Neural progenitor cell (in vitro differentiated cells): Measurements from ENCODE around the gene RBMX2. TPM values are rescaled to one million over a fixed set of nuclear protein-coding genes. Genes with fewer than 3 reads are reported as not detected.

Experiments used
- DNase-seq: peaks from one replicate; pipeline ENCODE4 v3.0.0-alpha.2; 2016; ENCODE audit warnings: low spot score
- H2AFZ ChIP-seq: fragments of 200-600 bp; sonication (generic); replicated peaks from 2 replicates; pipeline ENCODE4 v1.6.1; 2016; ENCODE audit warnings: antibody characterized with exemption
- H3F3A ChIP-seq: fragments of 200-600 bp; sonication (generic); 2 replicates; pipeline ENCODE4 v1.6.1; 2016; ENCODE audit warnings: antibody characterized with exemption, low read depth
- H3K27ac ChIP-seq: fragments of 200-600 bp; sonication (generic); 2 replicates; pipeline ENCODE4 v1.5.1; 2016; ENCODE audit warnings: mild to moderate bottlenecking
- H3K27me3 ChIP-seq: fragments of 200-600 bp; sonication (generic); 2 replicates; pipeline ENCODE4 v1.6.1; 2016; ENCODE audit warnings: mild to moderate bottlenecking, moderate library complexity
- H3K36me3 ChIP-seq: fragments of 200-600 bp; sonication (generic); 2 replicates; pipeline ENCODE4 v1.5.1; 2016
- H3K4me1 ChIP-seq: fragments of 200-600 bp; sonication (generic); 2 replicates; pipeline ENCODE4 v1.6.1; 2016; ENCODE audit warnings: mixed run types
- H3K4me2 ChIP-seq: fragments of 200-600 bp; sonication (generic); 2 replicates; pipeline ENCODE4 v1.6.1; 2016
- H3K4me3 ChIP-seq: fragments of 200-600 bp; sonication (generic); 2 replicates; pipeline ENCODE4 v1.5.1; 2016
- H3K79me2 ChIP-seq: fragments of 200-600 bp; sonication (generic); 2 replicates; pipeline ENCODE4 v1.6.1; 2016; ENCODE audit warnings: low read depth
- H3K9ac ChIP-seq: fragments of 200-600 bp; sonication (generic); 2 replicates; pipeline ENCODE4 v1.6.1; 2016
- H3K9me3 ChIP-seq: fragments of 200-600 bp; sonication (generic); 2 replicates; pipeline ENCODE4 v1.5.1; 2016; ENCODE audit warnings: low read depth
- H4K20me1 ChIP-seq: fragments of 200-600 bp; sonication (generic); 2 replicates; pipeline ENCODE4 v1.6.1; 2016; ENCODE audit warnings: low read depth
- H3K27ac Mint-ChIP-seq: 3 replicates; pipeline ENCODE4 v1.8.0; 2021; ENCODE audit warnings: mixed read lengths
- H3K27me3 Mint-ChIP-seq: 2 replicates; pipeline ENCODE4 v1.8.0; 2022; ENCODE audit warnings: low read depth, mild to moderate bottlenecking, inconsistent platforms, moderate library complexity, mixed read lengths; ENCODE audit not compliant: insufficient read depth
- H3K36me3 Mint-ChIP-seq: 3 replicates; pipeline ENCODE4 v1.8.0; 2021; ENCODE audit warnings: mixed read lengths
- H3K4me1 Mint-ChIP-seq: 3 replicates; pipeline ENCODE4 v1.8.0; 2021; ENCODE audit warnings: mixed read lengths
- H3K4me3 Mint-ChIP-seq: 3 replicates; pipeline ENCODE4 v1.8.0; 2021; ENCODE audit warnings: mild to moderate bottlenecking, moderate library complexity, mixed read lengths
- H3K9me3 Mint-ChIP-seq: 3 replicates; pipeline ENCODE4 v1.8.0; 2020; ENCODE audit warnings: mixed read lengths
- CTCF ChIP-seq: fragments of 200-600 bp; sonication (generic); IDR thresholded peaks from 2 replicates; pipeline ENCODE4 v1.5.1; 2017; ENCODE audit warnings: antibody characterized with exemption, mild to moderate bottlenecking
- EZH2 ChIP-seq: fragments of 200-600 bp; sonication (generic); IDR thresholded peaks from 2 replicates; pipeline ENCODE4 v1.6.1; 2017; ENCODE audit warnings: antibody characterized with exemption, mild to moderate bottlenecking, moderate library complexity
- EZH2phosphoT487 ChIP-seq: fragments of 200-600 bp; sonication (generic); IDR thresholded peaks from 2 replicates; pipeline ENCODE4 v1.6.1; 2017; ENCODE audit warnings: antibody characterized with exemption
- total RNA-seq: library from RNA; depleted of rRNA; stranded (reverse); fragments of >200 nt; gene quantifications from 2 replicates; pipeline ENCODE4 v1.2.3, GENCODE V29; 2015; ENCODE audit warnings: low replicate concordance

The RBMX2 gene
- total RNA-seq, 1 donor from 2014 or later = 35.4 TPM

- TF ChIP-seq EZH2phosphoT487 (no peak), CTCF (no peak), EZH2 (no peak)
- Mint-ChIP-seq H3K4me1 (peaks cover 12% of the 10 kb centered on the region), H3K36me3 (peaks cover 1% of the 10 kb centered on the region), H3K4me3 (no peak overlapping the region), H3K9me3 (no peaks in the 10 kb centered on the region), H3K27me3 (peaks cover 2% of the 10 kb centered on the region), H3K27ac (no peak overlapping the region)
- Histone ChIP-seq H3K27ac (no peak overlapping the region), H3K9me3 (no peaks in the 10 kb centered on the region), H3K4me1 (no peaks in the 10 kb centered on the region), H2AFZ (no peak overlapping the region), H4K20me1 (no peaks in the 10 kb centered on the region), H3K9ac (no peak overlapping the region), H3F3A (no peaks in the 10 kb centered on the region), H3K4me2 (no peak overlapping the region), H3K27me3 (no peaks in the 10 kb centered on the region), H3K4me3 (no peak overlapping the region), H3K79me2 (no peaks in the 10 kb centered on the region), H3K36me3 (no peaks in the 10 kb centered on the region)
- DNase-seq = no peak
These were observed 16.3 kb downstream of the RBMX2 start for GRCh38 chrX:130418066-130418465.

- H3K4me3 ChIP-seq = no peak overlapping the region
- H3K9me3 ChIP-seq = no peaks in the 10 kb centered on the region
- no peak overlapping the region for H3K27ac ChIP-seq
- Mint-ChIP-seq H3K27me3 (peaks cover 2% of the 10 kb centered on the region), H3K9me3 (no peaks in the 10 kb centered on the region), H3K4me3 (no peak overlapping the region), H3K36me3 (peaks cover 1% of the 10 kb centered on the region), H3K27ac (no peak overlapping the region), H3K4me1 (peaks cover 12% of the 10 kb centered on the region)
- H3F3A ChIP-seq = no peaks in the 10 kb centered on the region
- TF ChIP-seq EZH2 (no peak), CTCF (no peak), EZH2phosphoT487 (no peak)
- H2AFZ ChIP-seq = no peak overlapping the region
- no peak for DNase-seq
- no peak overlapping the region for H3K4me2 ChIP-seq
- no peaks in the 10 kb centered on the region for H4K20me1 ChIP-seq
- H3K27me3 ChIP-seq = no peaks in the 10 kb centered on the region
- no peak overlapping the region for H3K9ac ChIP-seq
- H3K79me2 ChIP-seq = no peaks in the 10 kb centered on the region
- H3K4me1 ChIP-seq = no peaks in the 10 kb centered on the region
- no peaks in the 10 kb centered on the region for H3K36me3 ChIP-seq
These were observed 17.0 kb downstream of the RBMX2 start for GRCh38 chrX:130418740-130419139.

GRCh38 chrX:130419263-130419662 is 17.5 kb downstream of the RBMX2 start:
- no peak overlapping the region for H2AFZ ChIP-seq

More at GRCh38 chrX:130419263-130419662, 17.5 kb downstream of the RBMX2 start:
- H3K27ac ChIP-seq = no peak overlapping the region
- no peaks in the 10 kb centered on the region for H3K79me2 ChIP-seq
- H3K27me3 ChIP-seq = no peaks in the 10 kb centered on the region
- H3F3A ChIP-seq = no peaks in the 10 kb centered on the region
- no peak overlapping the region for H3K4me2 ChIP-seq
- no peak overlapping the region for H3K4me3 ChIP-seq
- H3K4me1 ChIP-seq = no peaks in the 10 kb centered on the region
- Mint-ChIP-seq H3K4me1 (peaks cover 12% of the 10 kb centered on the region), H3K27me3 (peaks cover 2% of the 10 kb centered on the region), H3K9me3 (no peaks in the 10 kb centered on the region), H3K36me3 (peaks cover 1% of the 10 kb centered on the region), H3K4me3 (no peak overlapping the region), H3K27ac (no peak overlapping the region)
- no peaks in the 10 kb centered on the region for H4K20me1 ChIP-seq
- TF ChIP-seq EZH2 = no peak
- TF ChIP-seq EZH2phosphoT487 = no peak
- TF ChIP-seq CTCF = no peak
- H3K9ac ChIP-seq = no peak overlapping the region
- H3K36me3 ChIP-seq = no peaks in the 10 kb centered on the region
- DNase-seq = no peak
- H3K9me3 ChIP-seq = no peaks in the 10 kb centered on the region
